ENCODE data around the gene PSMD7. TPM values are rescaled to one million over a fixed set of nuclear protein-coding genes. Genes with fewer than 3 reads are reported as not detected.

Gene PSMD7
- total and polyA plus RNA-seq, 2 of the 4 experiments (the other 2 are of a cell fraction), result 80.8 to 98.3 TPM

- Histone ChIP-seq H3K4ac (ENCODE audit: low read depth, low read length) (no peak overlapping the region), H2BK20ac (ENCODE audit: low read depth, low read length) (no peak overlapping the region), H3K27ac (ENCODE audit: insufficient read depth, low read length) (no peak overlapping the region), H3K9me3 (ENCODE audit: control insufficient read depth, insufficient read depth, low read length) (no peaks in the 10 kb centered on the region), H2AFZ (replicated peaks; ENCODE audit: low read length, poor library complexity) (no peak overlapping the region), H3K9me1 (ENCODE audit: insufficient read depth, low read length) (no peaks in the 10 kb centered on the region), H2AK9ac (replicated peaks; ENCODE audit: low read depth, low read length, poor library complexity) (no peak overlapping the region), H3K56ac (ENCODE audit: extremely low read depth, insufficient read depth, low read length) (no peak overlapping the region), H2BK120ac (ENCODE audit: low read depth, low read length) (no peak overlapping the region), H2BK5ac (ENCODE audit: low read depth, low read length, poor library complexity, severe bottlenecking) (no peak overlapping the region), H4K8ac (ENCODE audit: low read depth in 2 of 2, low read length in 2 of 2) (no peak overlapping the region; a peak in 1 of 4 replicates), H3K4me2 (ENCODE audit: low read depth, low read length) (no peak overlapping the region), H2AK5ac (ENCODE audit: low read depth, low read length) (no peak overlapping the region), H3K18ac (ENCODE audit: low read depth, low read length) (no peak overlapping the region), H4K5ac (ENCODE audit: low read depth, low read length) (no peak overlapping the region), H3K79me1 (ENCODE audit: low read depth in 1 of 2, low read length in 2 of 2) (peaks cover 14 to 17% of the 10 kb centered on the region in 2 experiments; a peak in 3 of 4 replicates), H3K4me3 (ENCODE audit: insufficient read depth, low read depth, low read length) (no peak overlapping the region), H3K23ac (ENCODE audit: low read depth, low read length) (no peak overlapping the region), H3K14ac (replicated peaks; ENCODE audit: low read depth, low read length) (no peak overlapping the region), H3K36me3 (ENCODE audit: control insufficient read depth, insufficient read depth, low read length) (peaks cover 49% of the 10 kb centered on the region), H3K4me1 (ENCODE audit: control insufficient read depth, insufficient read depth, low read length) (no peaks in the 10 kb centered on the region), H3K27me3 (ENCODE audit: control insufficient read depth, insufficient read depth, low read length) (no peaks in the 10 kb centered on the region), H4K91ac (ENCODE audit: insufficient read depth, low read depth, low read length) (no peak overlapping the region), H3K9ac (ENCODE audit: low read depth, low read length) (no peak overlapping the region), H2BK15ac (ENCODE audit: low read depth, low read length) (no peak overlapping the region), H4K20me1 (ENCODE audit: insufficient read depth, low read length) (peaks cover 5% of the 10 kb centered on the region; the same call in 1 of the 2 replicates)
- intact Hi-C loops (cut with micrococcal nuclease), result no loop called here
- ATAC-seq (ENCODE audit: low read depth) (no peak), DNase-seq (no peak)
- ChIA-PET POLR2A (ENCODE audit: unreplicated experiment) (no interaction called here), CTCF (interaction anchor here (0.7 to 0.8 kb wide), 2 partner anchors 13 to 239 kb away, joined by 3 read pairs; no protein-coding TSS in a partner anchor)
- dilution Hi-C loops (cut with HindIII; ENCODE audit: low sequenced_read_pairs, unreplicated experiment), result no loop called here
- no TSS peak for BruUV-seq (replicated peaks)
- no CpG with 5 or more reads among the region's 10 CpGs for WGBS, 2 experiments (ENCODE audit: extremely low coverage in 2 of 2, insufficient read length in 1 of 2)
- in situ Hi-C loops (cut with MboI; ENCODE audit: low sequenced_read_pairs), result loop anchor here (10.0 kb wide), 1 partner anchor 131 kb away; no protein-coding TSS in a partner anchor
- peak; percentile 26; the same call in 1 of the 2 replicates for TF ChIP-seq CTCF (conservative IDR thresholded peaks at IDR 0.05; ENCODE audit: low read depth, low read length)
- TF ChIP-seq RFX5 (IDR thresholded peaks at IDR 0.05; ENCODE audit: low read depth, low read length), result no peak
Observed at GRCh38 chr16:74304164-74304834, 7.7 kb downstream of the PSMD7 start.
